ENCODE results near the gene FARS2.

DNA sequence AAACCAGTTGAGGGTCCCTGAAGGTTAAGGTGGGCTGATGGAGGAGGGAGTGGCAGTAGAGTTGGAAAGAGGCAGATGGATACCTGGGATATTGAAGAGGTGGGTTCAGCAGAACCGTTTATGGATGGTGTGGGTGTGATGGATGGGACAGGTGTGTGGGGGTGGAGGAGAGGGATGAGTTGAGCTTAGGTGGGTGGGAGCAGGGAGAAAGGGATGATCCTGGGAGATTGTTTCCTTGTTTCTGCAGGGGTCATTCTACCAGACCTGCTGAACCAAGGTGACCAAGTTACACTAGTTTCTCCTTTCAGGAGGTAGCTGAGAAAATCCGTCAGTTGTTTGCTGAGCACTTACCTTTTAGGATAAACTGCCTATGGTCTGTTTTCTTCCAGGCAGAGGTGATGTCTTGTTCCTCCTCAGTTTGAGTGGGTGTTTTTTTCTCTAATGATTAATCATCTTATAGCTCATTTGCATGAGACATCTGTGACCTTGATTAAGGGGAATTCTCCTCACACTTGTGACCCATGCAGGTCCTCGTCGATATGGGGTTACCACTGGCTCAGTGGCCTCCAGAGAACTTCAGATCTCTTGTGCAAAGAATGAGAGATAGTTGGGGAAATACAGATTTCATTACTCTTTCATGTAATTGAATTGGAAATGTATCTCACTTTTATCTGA, 53.0 kb downstream of the FARS2 start:
- no peak for TF ChIP-seq POLR2A (IDR thresholded peaks at IDR 0.05)
- TF ChIP-seq, protein P1, sequence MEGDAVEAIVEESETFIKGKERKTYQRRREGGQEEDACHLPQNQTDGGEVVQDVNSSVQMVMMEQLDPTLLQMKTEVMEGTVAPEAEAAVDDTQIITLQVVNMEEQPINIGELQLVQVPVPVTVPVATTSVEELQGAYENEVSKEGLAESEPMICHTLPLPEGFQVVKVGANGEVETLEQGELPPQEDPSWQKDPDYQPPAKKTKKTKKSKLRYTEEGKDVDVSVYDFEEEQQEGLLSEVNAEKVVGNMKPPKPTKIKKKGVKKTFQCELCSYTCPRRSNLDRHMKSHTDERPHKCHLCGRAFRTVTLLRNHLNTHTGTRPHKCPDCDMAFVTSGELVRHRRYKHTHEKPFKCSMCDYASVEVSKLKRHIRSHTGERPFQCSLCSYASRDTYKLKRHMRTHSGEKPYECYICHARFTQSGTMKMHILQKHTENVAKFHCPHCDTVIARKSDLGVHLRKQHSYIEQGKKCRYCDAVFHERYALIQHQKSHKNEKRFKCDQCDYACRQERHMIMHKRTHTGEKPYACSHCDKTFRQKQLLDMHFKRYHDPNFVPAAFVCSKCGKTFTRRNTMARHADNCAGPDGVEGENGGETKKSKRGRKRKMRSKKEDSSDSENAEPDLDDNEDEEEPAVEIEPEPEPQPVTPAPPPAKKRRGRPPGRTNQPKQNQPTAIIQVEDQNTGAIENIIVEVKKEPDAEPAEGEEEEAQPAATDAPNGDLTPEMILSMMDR (IDR thresholded peaks at IDR 0.05): no peak
